Neural progenitor cell (in vitro differentiated cells): ENCODE results near the gene USP15.

Experiments used
- EZH2phosphoT487 ChIP-seq: fragments of 200-600 bp; sonication (generic); IDR thresholded peaks from 2 replicates; pipeline ENCODE4 v1.6.1; 2017; ENCODE audit warnings: antibody characterized with exemption
- TF ChIP-seq, protein P1 (sequence below): fragments of 200-600 bp; sonication (generic); IDR thresholded peaks from 2 replicates; pipeline ENCODE4 v1.5.1; 2017; ENCODE audit warnings: antibody characterized with exemption, mild to moderate bottlenecking

DNA sequence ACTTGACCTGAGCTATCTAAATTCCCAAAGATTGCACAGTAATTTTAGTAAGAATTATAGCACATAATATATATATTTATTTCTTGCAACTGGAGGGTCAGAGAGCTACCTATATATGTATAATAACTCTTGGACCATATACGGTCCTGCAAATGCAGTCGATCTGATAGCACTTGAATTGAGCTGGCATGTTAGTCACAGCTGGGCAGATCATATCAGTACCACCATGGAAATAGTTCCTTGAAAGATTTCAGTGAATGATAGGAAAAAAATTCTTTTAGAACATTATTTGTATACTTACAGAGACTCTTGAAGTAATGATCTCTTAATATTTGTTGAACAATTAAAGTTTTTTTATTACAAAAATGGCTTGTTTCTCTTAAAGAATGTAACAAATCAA lies 111.9 kb downstream of the USP15 start:
- TF ChIP-seq, protein P1, sequence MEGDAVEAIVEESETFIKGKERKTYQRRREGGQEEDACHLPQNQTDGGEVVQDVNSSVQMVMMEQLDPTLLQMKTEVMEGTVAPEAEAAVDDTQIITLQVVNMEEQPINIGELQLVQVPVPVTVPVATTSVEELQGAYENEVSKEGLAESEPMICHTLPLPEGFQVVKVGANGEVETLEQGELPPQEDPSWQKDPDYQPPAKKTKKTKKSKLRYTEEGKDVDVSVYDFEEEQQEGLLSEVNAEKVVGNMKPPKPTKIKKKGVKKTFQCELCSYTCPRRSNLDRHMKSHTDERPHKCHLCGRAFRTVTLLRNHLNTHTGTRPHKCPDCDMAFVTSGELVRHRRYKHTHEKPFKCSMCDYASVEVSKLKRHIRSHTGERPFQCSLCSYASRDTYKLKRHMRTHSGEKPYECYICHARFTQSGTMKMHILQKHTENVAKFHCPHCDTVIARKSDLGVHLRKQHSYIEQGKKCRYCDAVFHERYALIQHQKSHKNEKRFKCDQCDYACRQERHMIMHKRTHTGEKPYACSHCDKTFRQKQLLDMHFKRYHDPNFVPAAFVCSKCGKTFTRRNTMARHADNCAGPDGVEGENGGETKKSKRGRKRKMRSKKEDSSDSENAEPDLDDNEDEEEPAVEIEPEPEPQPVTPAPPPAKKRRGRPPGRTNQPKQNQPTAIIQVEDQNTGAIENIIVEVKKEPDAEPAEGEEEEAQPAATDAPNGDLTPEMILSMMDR = no peak
- no peak for TF ChIP-seq EZH2phosphoT487
